ENCODE results near the gene CPLX1.

DNA sequence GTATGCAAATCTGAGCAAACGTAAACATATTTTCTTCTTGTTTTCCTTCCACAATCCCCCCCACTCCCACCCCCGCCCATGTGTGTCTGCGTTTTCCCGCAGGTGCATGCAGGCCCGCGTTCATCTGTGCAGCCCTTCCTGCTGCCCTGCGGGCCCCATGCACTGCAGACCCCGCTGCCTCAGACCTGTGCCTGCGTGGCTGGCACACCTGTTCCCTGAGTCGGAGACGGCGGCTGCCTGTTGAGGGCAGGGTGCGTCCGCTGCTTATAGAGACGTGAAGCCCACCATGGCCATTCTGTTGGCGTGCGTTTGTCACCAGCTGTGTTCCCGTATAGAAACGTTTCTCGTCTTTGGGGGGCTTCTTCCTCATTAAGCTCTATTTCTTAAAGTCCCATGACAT is 68.8 kb downstream of the CPLX1 start:
- TF ChIP-seq POLR2A (IDR thresholded peaks at IDR 0.05; ENCODE audit: low read depth, low read length) (no peak), POLR2AphosphoS5 (IDR thresholded peaks at IDR 0.05; ENCODE audit: low read depth, low read length) (no peak), TAF1 (IDR thresholded peaks at IDR 0.05; ENCODE audit: low read depth, low read length) (no peak)

All from GM12891 (cell line).